T-cell (primary cell): ENCODE results near the gene FSTL4. TPM values are rescaled to one million over a fixed set of nuclear protein-coding genes. Genes with fewer than 3 reads are reported as not detected.

Experiments
- ATAC-seq, 4 experiments: fragments of 200-7000 bp in 3 of 4; fragments of 150-1000 bp in 1 of 4; cut with Tn5 transposase; replicated peaks in 1 of 4; 1 replicate in 3 of 4; 2 replicates in 1 of 4; pipeline ENCODE4 v1.10.0; 2021; ENCODE audit warnings: moderate library complexity in 3 of 4, mild to moderate bottlenecking in 2 of 4, moderate number of reproducible peaks in 1 of 4
- CTCF ChIA-PET, 2 donors: fragments of 300-600 bp; sonication (Branson Sonifier 250); formaldehyde crosslinking; loops; one replicate each; lab custom pipeline; 2022; ENCODE audit warnings: antibody characterized with exemption in 2 of 2; lab: Charles Lee
- POLR2A ChIA-PET, 2 donors: fragments of 300-600 bp; sonication (Branson Sonifier 250); formaldehyde crosslinking; loops; one replicate each; lab custom pipeline; 2022; ENCODE audit warnings: antibody characterized with exemption in 2 of 2; lab: Charles Lee
- DNase-seq, 35 experiments: peaks; one replicate each; pipeline versions ENCODE4 v3.0.0 to v3.0.0-alpha.2; 2013 to 2023
- H3K27ac ChIP-seq: one replicate; pipeline ENCODE4 v1.5.1; 2013; ENCODE audit warnings: low read length
- H3K27me3 ChIP-seq, 2 experiments: replicated peaks in 1 of 2; 1 replicate in 1 of 2; 2 replicates in 1 of 2; pipeline versions ENCODE4 v1.6.1 to v1.7.0; 2013; ENCODE audit warnings: low read length in 1 of 2, mixed read lengths in 1 of 2; ENCODE audit not compliant: control insufficient read depth in 2 of 2, insufficient read depth in 2 of 2; ENCODE audit errors: extremely low read depth in 1 of 2
- H3K36me3 ChIP-seq, 2 donors: 1 replicate in 1 of 2; 2 replicates in 1 of 2; pipeline versions ENCODE4 v1.6.1 to v1.7.0; 2013; ENCODE audit warnings: low read length in 1 of 2; ENCODE audit not compliant: control insufficient read depth in 2 of 2, insufficient read depth in 1 of 2; ENCODE audit errors: extremely low read depth in 1 of 2
- H3K4me1 ChIP-seq, 2 experiments: 1 replicate in 1 of 2; 2 replicates in 1 of 2; pipeline versions ENCODE4 v1.6.1 to v1.7.0; 2013; ENCODE audit warnings: low read length in 2 of 2, mixed read lengths in 1 of 2; ENCODE audit not compliant: insufficient read depth in 2 of 2, control insufficient read depth in 1 of 2; ENCODE audit errors: extremely low read depth in 1 of 2
- H3K4me3 ChIP-seq, 2 donors: 1 replicate in 1 of 2; 2 replicates in 1 of 2; pipeline versions ENCODE4 v1.5.1 to v1.7.0; 2013; ENCODE audit warnings: mild to moderate bottlenecking in 2 of 2, low read length in 1 of 2, moderate library complexity in 1 of 2; ENCODE audit not compliant: control insufficient read depth in 1 of 2; ENCODE audit errors: extremely low read depth in 1 of 2
- H3K9me3 ChIP-seq: 2 replicates; pipeline ENCODE4 v1.7.0; 2013
- H3K27ac Mint-ChIP-seq, 2 donors: one replicate each; pipeline ENCODE4 v1.8.0; 2020 to 2021; ENCODE audit warnings: mild to moderate bottlenecking in 2 of 2, mixed read lengths in 2 of 2
- H3K27me3 Mint-ChIP-seq, 2 donors: one replicate each; pipeline ENCODE4 v1.8.0; 2021 to 2022; ENCODE audit warnings: mixed read lengths in 2 of 2
- H3K36me3 Mint-ChIP-seq: one replicate; pipeline ENCODE4 v1.8.0; 2021; ENCODE audit warnings: mixed read lengths
- H3K4me1 Mint-ChIP-seq, 3 donors: one replicate each; pipeline ENCODE4 v1.8.0; 2020 to 2022; ENCODE audit warnings: mixed read lengths in 3 of 3, mild to moderate bottlenecking in 1 of 3
- H3K4me3 Mint-ChIP-seq, 3 donors: one replicate each; pipeline ENCODE4 v1.8.0; 2020 to 2022; ENCODE audit warnings: mild to moderate bottlenecking in 3 of 3, mixed read lengths in 3 of 3, moderate library complexity in 3 of 3
- H3K9me3 Mint-ChIP-seq, 3 donors: one replicate each; pipeline ENCODE4 v1.8.0; 2020 to 2022; ENCODE audit warnings: mixed read lengths in 3 of 3
- WGBS: methylation state at CpG from one replicate; pipeline ENCODE4 v1.1.5; 2013; ENCODE audit warnings: missing lambda C conversion rate; ENCODE audit not compliant: insufficient coverage; 5-methylcytosine and 5-hydroxymethylcytosine counted together
- total RNA-seq, 35 experiments: library from RNA in 6 of 35; stranded (reverse) in 6 of 35; fragments of 120-200 nt in 1 of 35; gene quantifications; one replicate each; pipeline versions ENCODE4 v1.2.1 to v1.2.4 and lab custom pipeline; 2013 to 2026

FSTL4 gene
- total RNA-seq, 5 donors from 2014 or later (not counting 1 experiment from before 2014, with no cell fraction given) = 1.6 TPM; not detected in 3

GRCh38 chr5:133357758-133358157, 254.6 kb downstream of the FSTL4 start:
- no peak for ATAC-seq
- Histone ChIP-seq H3K9me3 (no peaks in the 10 kb centered on the region), H3K4me1 (no peaks in the 10 kb centered on the region), H3K27me3 (peaks cover 0 to 16% of the 10 kb centered on the region in 2 experiments), H3K4me3 (no peak overlapping the region), H3K36me3 (no peaks in the 10 kb centered on the region), H3K27ac (no peak overlapping the region)
- Mint-ChIP-seq H3K9me3 (no peaks in the 10 kb centered on the region), H3K4me1 (no peaks in the 10 kb centered on the region), H3K27ac (no peak overlapping the region), H3K27me3 (no peaks in the 10 kb centered on the region), H3K36me3 (no peaks in the 10 kb centered on the region), H3K4me3 (no peak overlapping the region)
- DNase-seq = no peak
- ChIA-PET CTCF (no interaction called here), POLR2A (no interaction called here)
- WGBS = 79% methylated on average over 4 of the region's 4 CpGs

GRCh38 chr5:133356984-133357421, 255.3 kb downstream of the FSTL4 start:
- WGBS = 56% methylated on average over 4 of the region's 4 CpGs
- CTCF ChIA-PET = no interaction called here
- H3K27ac Mint-ChIP-seq = no peak overlapping the region

GRCh38 chr5:133356396-133356983, 255.9 kb downstream of the FSTL4 start:
- H3K27ac Mint-ChIP-seq = no peak overlapping the region
- no peaks in the 10 kb centered on the region for H3K9me3 Mint-ChIP-seq
- no peaks in the 10 kb centered on the region for H3K36me3 Mint-ChIP-seq
- Histone ChIP-seq H3K27ac (no peak overlapping the region), H3K4me1 (no peaks in the 10 kb centered on the region), H3K4me3 (no peak overlapping the region), H3K9me3 (no peaks in the 10 kb centered on the region), H3K36me3 (no peaks in the 10 kb centered on the region), H3K27me3 (peaks cover 0 to 14% of the 10 kb centered on the region in 2 experiments)
- DNase-seq (peak in 1 of 35 experiments; percentile 5), ATAC-seq (no peak)
- no peaks in the 10 kb centered on the region for H3K4me1 Mint-ChIP-seq
- H3K27me3 Mint-ChIP-seq = no peaks in the 10 kb centered on the region
- H3K4me3 Mint-ChIP-seq = no peak overlapping the region
- WGBS = 47% methylated on average over 3 of the region's 5 CpGs
- ChIA-PET POLR2A (no interaction called here), CTCF (no interaction called here)

More at GRCh38 chr5:133356984-133357421, 255.3 kb downstream of the FSTL4 start:
- Mint-ChIP-seq H3K36me3 (no peaks in the 10 kb centered on the region), H3K4me3 (no peak overlapping the region), H3K9me3 (no peaks in the 10 kb centered on the region), H3K27me3 (no peaks in the 10 kb centered on the region), H3K4me1 (no peaks in the 10 kb centered on the region)
- Histone ChIP-seq H3K9me3 (no peaks in the 10 kb centered on the region), H3K4me3 (no peak overlapping the region), H3K4me1 (no peaks in the 10 kb centered on the region), H3K27ac (no peak overlapping the region), H3K36me3 (no peaks in the 10 kb centered on the region), H3K27me3 (peaks cover 0 to 14% of the 10 kb centered on the region in 2 experiments)
- no peak for ATAC-seq
- POLR2A ChIA-PET = no interaction called here
- peak in 1 of 35 experiments; percentile 9 for DNase-seq

GRCh38 chr5:133354323-133355185, 257.8 kb downstream of the FSTL4 start:
- Mint-ChIP-seq H3K27me3 (peaks cover 0 to 6% of the 10 kb centered on the region in 2 donors), H3K4me1 (no peaks in the 10 kb centered on the region), H3K4me3 (no peak overlapping the region), H3K9me3 (no peaks in the 10 kb centered on the region), H3K27ac (no peak overlapping the region), H3K36me3 (no peaks in the 10 kb centered on the region)
- H3K9me3 ChIP-seq = no peaks in the 10 kb centered on the region
- 49% methylated on average over 6 of the region's 9 CpGs for WGBS
- H3K36me3 ChIP-seq = no peaks in the 10 kb centered on the region
- ATAC-seq = no peak
- DNase-seq = peak in 1 of 35 experiments; percentile 18
- H3K27me3 ChIP-seq = peaks cover 0 to 14% of the 10 kb centered on the region in 2 experiments
- H3K4me3 ChIP-seq = no peak overlapping the region
- H3K27ac ChIP-seq = no peak overlapping the region
- no peaks in the 10 kb centered on the region for H3K4me1 ChIP-seq
- CTCF ChIA-PET = no interaction called here
- POLR2A ChIA-PET = no interaction called here

- peak in 1 of 35 experiments; percentile 8 for DNase-seq
- CTCF ChIA-PET = no interaction called here
Observed at GRCh38 chr5:133353741-133354140, 258.6 kb downstream of the FSTL4 start.

GRCh38 chr5:133348406-133348805, 263.9 kb downstream of the FSTL4 start:
- peaks cover 0 to 18% of the 10 kb centered on the region in 2 donors for H3K27me3 Mint-ChIP-seq
- Histone ChIP-seq H3K4me1 (no peaks in the 10 kb centered on the region), H3K27me3 (peaks cover 0 to 3% of the 10 kb centered on the region in 2 experiments), H3K27ac (no peak overlapping the region), H3K4me3 (no peak overlapping the region), H3K9me3 (no peaks in the 10 kb centered on the region), H3K36me3 (no peaks in the 10 kb centered on the region)
- DNase-seq (no peak), ATAC-seq (no peak)
- no peaks in the 10 kb centered on the region for H3K36me3 Mint-ChIP-seq
- CTCF ChIA-PET = interaction anchor here in 1 of 2 donors (1.1 kb wide), 1 partner anchor 14 kb away, joined by 3 read pairs; no protein-coding TSS in a partner anchor
- POLR2A ChIA-PET = no interaction called here
- H3K4me3 Mint-ChIP-seq = no peak overlapping the region
- H3K27ac Mint-ChIP-seq = no peak overlapping the region
- no peaks in the 10 kb centered on the region for H3K4me1 Mint-ChIP-seq
- 92% methylated on average over 3 of the region's 4 CpGs for WGBS
- no peaks in the 10 kb centered on the region for H3K9me3 Mint-ChIP-seq

More at GRCh38 chr5:133353741-133354140, 258.6 kb downstream of the FSTL4 start:
- Mint-ChIP-seq H3K4me3 (no peak overlapping the region), H3K4me1 (no peaks in the 10 kb centered on the region), H3K9me3 (no peaks in the 10 kb centered on the region), H3K36me3 (no peaks in the 10 kb centered on the region), H3K27me3 (peaks cover 0 to 6% of the 10 kb centered on the region in 2 donors), H3K27ac (no peak overlapping the region)
- POLR2A ChIA-PET = no interaction called here
- H3K9me3 ChIP-seq = no peaks in the 10 kb centered on the region
- no peaks in the 10 kb centered on the region for H3K36me3 ChIP-seq
- H3K27me3 ChIP-seq = peaks cover 0 to 14% of the 10 kb centered on the region in 2 experiments
- no peaks in the 10 kb centered on the region for H3K4me1 ChIP-seq
- no peak overlapping the region for H3K4me3 ChIP-seq
- H3K27ac ChIP-seq = no peak overlapping the region
- ATAC-seq = no peak
- WGBS = 86% methylated on average over 6 of the region's 8 CpGs
